ENCODE data around the gene TCL1A. TPM values are rescaled to one million over a fixed set of nuclear protein-coding genes. Genes with fewer than 3 reads are reported as not detected.

The TCL1A gene
- total RNA-seq, 1 experiment from 2014 or later, result not detected

DNA sequence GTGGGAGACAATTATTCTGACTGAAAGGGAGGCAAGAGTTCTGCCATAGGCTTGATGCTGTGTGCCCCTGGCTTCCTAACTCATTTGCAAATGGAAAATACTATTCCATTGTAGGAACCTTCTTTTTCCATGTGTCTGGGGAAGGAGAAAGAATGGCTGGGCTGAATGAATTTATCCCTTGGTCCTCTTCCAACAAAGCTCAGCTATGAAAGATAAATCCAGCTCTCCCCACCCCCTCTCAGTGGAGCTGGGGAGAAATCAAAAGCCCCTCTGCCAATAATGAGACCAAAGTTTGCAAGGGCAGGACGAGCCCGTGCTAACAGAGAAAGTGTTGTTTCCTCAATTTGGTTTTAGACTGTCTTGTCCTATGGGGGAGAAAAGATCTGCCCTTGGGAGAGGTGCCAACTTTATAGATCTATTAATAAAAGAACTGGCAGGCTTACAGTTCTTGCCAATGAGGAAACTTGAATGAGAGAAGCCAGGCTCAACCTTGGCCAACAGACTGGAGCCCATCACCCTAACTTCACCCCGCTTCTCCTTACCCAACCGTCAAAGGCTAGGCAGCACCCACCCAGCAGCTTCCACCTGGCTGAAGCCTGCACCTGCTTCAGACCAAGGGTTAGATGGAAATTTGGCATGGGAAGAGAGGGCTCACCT, 36.6 kb downstream of the TCL1A start:
- Histone ChIP-seq H3K4ac (ENCODE audit: low read depth, low read length) (no peak overlapping the region), H3K79me2 (ENCODE audit: insufficient read depth, low read length) (no peaks in the 10 kb centered on the region), H3K79me1 (ENCODE audit: insufficient read depth, low read depth, low read length, poor library complexity, severe bottlenecking) (no peaks in the 10 kb centered on the region), H3T11ph (ENCODE audit: low read length) (no peak overlapping the region), H3K23me2 (ENCODE audit: insufficient read length, low read depth, low read length, poor library complexity, severe bottlenecking) (no peaks in the 10 kb centered on the region), H2AFZ (ENCODE audit: low read length) (no peak overlapping the region), H3K56ac (ENCODE audit: insufficient read length, low read depth, low read length) (no peak overlapping the region), H2BK15ac (ENCODE audit: low read depth, low read length) (no peak overlapping the region), H2BK20ac (ENCODE audit: low read depth, low read length, poor library complexity, severe bottlenecking) (no peak overlapping the region), H2AK5ac (ENCODE audit: insufficient read length, low read length) (no peak overlapping the region), H3K18ac (ENCODE audit: insufficient read length, low read depth, low read length) (no peak overlapping the region), H3K27me3 (ENCODE audit: insufficient read depth, low read length) (no peaks in the 10 kb centered on the region), H2BK5ac (ENCODE audit: insufficient read length, low read length) (no peak overlapping the region), H4K5ac (ENCODE audit: insufficient read length, low read depth, low read length) (no peak overlapping the region), H3K9me3 (ENCODE audit: control insufficient read depth, low read depth, low read length) (no peaks in the 10 kb centered on the region), H3K14ac (ENCODE audit: insufficient read depth, low read length) (no peak overlapping the region), H3K27ac (ENCODE audit: insufficient read length, low read depth, low read length) (no peak overlapping the region), H3K23ac (ENCODE audit: insufficient read length, low read depth, low read length) (no peak overlapping the region), H3K4me2 (ENCODE audit: insufficient read depth, insufficient read length, low read length) (no peak overlapping the region), H4K8ac (replicated peaks; ENCODE audit: insufficient read length, low read depth, low read length) (no peak overlapping the region), H3K4me1 (ENCODE audit: insufficient read depth, low read length) (peaks cover 4% of the 10 kb centered on the region), H4K20me1 (ENCODE audit: control insufficient read depth, insufficient read depth, insufficient read length) (no peaks in the 10 kb centered on the region), H2BK12ac (ENCODE audit: insufficient read length, low read depth, low read length) (no peak overlapping the region), H3K9ac (ENCODE audit: extremely low read depth, insufficient read length, low read length) (no peak overlapping the region), H2BK120ac (ENCODE audit: low read depth, low read length, poor library complexity, severe bottlenecking) (no peak overlapping the region), H4K91ac (ENCODE audit: insufficient read length, low read depth, low read length) (no peak overlapping the region)
- no peak overlapping the region for H3K27ac Mint-ChIP-seq
- TF ChIP-seq, protein P1, sequence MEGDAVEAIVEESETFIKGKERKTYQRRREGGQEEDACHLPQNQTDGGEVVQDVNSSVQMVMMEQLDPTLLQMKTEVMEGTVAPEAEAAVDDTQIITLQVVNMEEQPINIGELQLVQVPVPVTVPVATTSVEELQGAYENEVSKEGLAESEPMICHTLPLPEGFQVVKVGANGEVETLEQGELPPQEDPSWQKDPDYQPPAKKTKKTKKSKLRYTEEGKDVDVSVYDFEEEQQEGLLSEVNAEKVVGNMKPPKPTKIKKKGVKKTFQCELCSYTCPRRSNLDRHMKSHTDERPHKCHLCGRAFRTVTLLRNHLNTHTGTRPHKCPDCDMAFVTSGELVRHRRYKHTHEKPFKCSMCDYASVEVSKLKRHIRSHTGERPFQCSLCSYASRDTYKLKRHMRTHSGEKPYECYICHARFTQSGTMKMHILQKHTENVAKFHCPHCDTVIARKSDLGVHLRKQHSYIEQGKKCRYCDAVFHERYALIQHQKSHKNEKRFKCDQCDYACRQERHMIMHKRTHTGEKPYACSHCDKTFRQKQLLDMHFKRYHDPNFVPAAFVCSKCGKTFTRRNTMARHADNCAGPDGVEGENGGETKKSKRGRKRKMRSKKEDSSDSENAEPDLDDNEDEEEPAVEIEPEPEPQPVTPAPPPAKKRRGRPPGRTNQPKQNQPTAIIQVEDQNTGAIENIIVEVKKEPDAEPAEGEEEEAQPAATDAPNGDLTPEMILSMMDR (conservative IDR thresholded peaks at IDR 0.05), result no peak
- H3K36me3 Mint-ChIP-seq (ENCODE audit: insufficient read depth in 1 of 3, low read depth in 3 of 3), result peaks cover 2 to 16% (median 9%) of the 10 kb centered on the region in 3 experiments; a peak in 4 of 7 replicates
- no peak overlapping the region for H3K4me3 Mint-ChIP-seq
- DNase-seq, result no peak
- peaks cover 9 to 11% of the 10 kb centered on the region in 2 experiments; a peak in 4 of 5 replicates for H3K9me3 Mint-ChIP-seq
- peaks cover 56% of the 10 kb centered on the region for H3K27me3 Mint-ChIP-seq (ENCODE audit: low read depth)
- peaks cover 21 to 29% of the 10 kb centered on the region in 2 experiments for H3K4me1 Mint-ChIP-seq
- WGBS (ENCODE audit: extremely low coverage, insufficient read length, low lambda C conversion rate), result no CpG with 5 or more reads among the region's 4 CpGs

All from H9 (cell line).